OCI-M2 (cell line): ENCODE results near the gene MT1E.
"Not testable (repeated sequence)": the region's sequence is repeated elsewhere in the genome, so short reads cannot be mapped to it uniquely, and the experiment has no call there.

Experiments used
- DNase-seq: peaks from one replicate; lab custom pipeline; 2025; ENCODE audit not compliant: unreplicated experiment; lab: John Stamatoyannopoulos, UW

The MT1E gene

GRCh38 chr16:56625140-56625942 is at the start of gene MT1E:
TSS of gene MT1E (plus strand) at chr16:56625781. CDS start at chr16:56625852, 71 bp downstream.
- DNase-seq: no peak

- no peak for DNase-seq
These were observed 48.8 kb upstream of the MT1E start for GRCh38 chr16:56576585-56577299.

DNA sequence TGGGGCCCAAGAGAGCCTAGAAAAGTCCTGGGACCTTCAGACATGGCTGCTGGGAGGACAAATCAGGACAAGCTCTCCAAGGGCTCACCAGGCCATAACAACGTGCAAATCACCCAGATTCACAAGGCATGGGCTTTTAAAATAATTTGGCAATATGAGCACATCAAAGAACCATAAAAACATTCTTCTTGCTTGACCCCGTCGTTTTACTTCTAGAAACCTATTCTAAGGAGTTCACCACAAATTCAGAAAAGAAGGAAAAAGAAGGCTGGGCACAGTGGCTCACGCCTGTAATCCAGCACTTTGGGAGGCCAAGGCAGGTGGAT is 48.3 kb upstream of the MT1E start:
- DNase-seq: no peak

GRCh38 chr16:56580391-56581048 is 45.1 kb upstream of the MT1E start:
- DNase-seq: no peak

GRCh38 chr16:56582911-56583310 is 42.7 kb upstream of the MT1E start:
- DNase-seq: not testable (repeated sequence)

DNA sequence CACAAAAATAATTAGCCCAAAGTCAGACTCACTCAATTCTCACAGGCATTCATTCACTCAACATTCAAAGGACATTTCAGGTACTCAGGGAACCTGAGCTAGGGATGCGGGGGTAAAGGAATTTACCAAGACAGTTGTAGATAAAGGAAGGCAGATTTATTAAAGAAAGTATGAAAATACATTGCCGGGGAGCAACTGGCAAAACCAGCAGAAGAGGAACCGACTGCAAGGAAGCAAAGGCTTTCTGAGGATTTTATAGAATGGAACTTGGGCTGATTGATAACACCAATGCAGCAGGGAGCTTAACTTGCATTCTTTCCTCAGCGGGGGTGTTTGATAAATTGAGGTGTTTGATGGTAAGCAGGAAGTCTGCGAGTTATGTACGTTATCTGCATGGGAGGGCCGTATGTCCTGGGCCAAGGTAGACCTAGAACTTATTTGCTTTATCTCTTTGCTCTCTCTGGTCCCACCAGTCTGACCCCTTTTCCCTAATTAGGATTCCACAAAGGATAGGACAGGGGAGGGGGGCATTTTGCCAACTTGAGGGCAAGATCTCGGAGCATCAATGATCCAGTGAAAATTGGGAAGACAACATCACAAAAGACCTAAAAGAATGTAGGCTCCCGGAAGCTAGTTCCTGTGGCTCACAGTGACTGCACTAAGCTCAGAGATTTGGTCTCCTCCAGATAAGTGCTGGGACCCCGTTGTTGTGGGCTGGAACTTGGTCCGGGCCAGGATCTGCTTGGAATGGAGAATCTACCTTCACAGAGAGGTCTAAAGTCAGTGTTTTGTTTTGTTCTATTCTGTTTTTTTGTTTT is 42.0 kb upstream of the MT1E start:
- DNase-seq: no peak

GRCh38 chr16:56584276-56584675 is 41.3 kb upstream of the MT1E start:
- no peak for DNase-seq

DNA sequence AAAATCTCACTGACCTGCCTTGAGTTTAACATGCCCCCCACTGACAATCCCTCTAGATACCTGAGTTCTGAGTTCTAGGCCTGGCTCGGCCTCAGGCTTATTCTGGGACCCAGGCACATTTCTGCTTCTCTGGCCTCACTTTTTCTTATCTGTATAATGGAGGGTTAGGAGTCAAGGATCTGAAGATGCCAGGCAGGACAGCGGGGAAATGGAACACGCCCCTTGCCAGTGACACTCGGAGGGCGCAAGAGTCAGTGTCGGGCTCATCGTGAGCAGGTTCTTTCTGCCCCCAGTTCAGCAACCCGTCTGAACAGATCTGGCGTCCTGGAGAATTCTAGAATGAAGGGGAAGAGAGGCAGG is 36.8 kb upstream of the MT1E start:
- no peak for DNase-seq

DNA sequence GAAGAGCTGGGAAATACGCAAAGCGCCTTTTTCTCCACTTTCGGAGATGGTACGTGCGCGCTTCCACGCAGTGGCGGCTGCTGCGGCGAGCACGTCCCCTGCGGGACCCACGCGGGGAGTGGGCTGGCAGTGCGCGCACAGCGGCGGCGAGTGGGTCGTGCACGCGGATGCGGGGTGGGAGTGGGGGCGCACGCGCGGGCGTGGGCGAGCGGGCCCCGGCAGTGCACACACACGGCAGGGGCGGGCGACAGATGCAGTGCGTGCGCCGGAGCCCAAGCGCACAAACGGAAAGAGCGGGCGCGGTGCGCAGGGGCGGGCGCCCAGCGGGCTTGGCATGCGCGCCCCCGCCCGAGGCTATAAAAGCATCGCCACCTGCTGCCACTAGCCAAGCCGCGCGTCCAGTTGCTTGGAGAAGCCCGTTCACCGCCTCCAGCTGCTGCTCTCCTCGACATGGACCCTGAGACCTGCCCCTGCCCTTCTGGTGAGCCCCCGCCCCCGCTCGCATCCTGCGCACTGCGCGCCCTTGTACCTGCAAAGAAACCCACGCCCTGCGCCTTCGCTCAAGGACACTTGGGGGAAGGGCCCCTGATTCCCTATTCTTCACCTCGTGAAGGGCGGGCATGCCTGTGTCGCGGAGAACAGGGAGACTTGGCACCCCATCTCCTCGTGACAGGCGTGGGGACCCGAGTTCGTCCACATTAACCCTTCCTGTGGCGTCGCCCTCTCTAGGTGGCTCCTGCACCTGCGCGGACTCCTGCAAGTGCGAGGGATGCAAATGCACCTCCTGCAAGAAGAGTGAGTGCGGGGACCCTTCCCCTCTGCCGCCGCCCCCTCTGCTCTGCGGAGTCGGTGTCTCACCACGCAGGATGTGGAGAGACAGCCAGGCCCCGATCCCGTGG is 36.2 kb upstream of the MT1E start, which contains the start of gene MT3:
TSS of gene MT3 (plus strand) at position 388 of the 899 bp plus-strand sequence. CDS start at position 451, 63 bp downstream.
- no peak for DNase-seq

DNA sequence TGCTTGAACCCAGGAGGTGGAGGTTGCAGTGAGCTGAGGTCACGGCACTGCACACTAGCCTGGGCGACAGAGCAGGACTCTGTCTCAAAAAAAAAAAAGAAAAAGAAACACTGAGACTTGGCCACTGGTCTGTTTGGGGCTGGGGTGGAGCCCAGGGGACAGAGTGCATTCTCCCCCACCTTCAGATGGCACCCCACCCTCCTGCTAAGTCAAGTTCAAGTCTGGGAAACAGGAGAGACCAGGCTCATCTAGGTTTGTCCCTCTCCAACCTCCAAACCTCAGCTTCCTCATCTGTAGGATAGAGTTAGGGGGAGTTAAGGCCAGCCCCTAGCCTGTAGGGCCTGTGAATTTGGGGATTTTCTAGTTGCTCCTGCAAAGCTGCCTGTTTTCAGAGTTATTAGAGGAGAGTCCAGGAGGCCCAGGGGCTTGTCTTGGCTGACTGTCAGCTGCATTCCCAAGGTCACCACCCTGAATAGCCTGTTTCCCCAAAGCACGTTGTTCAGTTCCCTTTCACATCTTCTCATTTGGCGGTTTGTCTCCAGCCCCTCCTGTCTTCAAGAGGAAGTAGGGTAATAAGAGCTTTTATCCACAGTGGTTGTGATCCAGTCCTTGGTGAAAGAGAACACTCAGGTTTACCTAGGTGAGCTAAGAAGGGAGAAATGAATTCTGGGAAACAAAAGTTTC is 34.1 kb upstream of the MT1E start:
- DNase-seq: no peak

DNA sequence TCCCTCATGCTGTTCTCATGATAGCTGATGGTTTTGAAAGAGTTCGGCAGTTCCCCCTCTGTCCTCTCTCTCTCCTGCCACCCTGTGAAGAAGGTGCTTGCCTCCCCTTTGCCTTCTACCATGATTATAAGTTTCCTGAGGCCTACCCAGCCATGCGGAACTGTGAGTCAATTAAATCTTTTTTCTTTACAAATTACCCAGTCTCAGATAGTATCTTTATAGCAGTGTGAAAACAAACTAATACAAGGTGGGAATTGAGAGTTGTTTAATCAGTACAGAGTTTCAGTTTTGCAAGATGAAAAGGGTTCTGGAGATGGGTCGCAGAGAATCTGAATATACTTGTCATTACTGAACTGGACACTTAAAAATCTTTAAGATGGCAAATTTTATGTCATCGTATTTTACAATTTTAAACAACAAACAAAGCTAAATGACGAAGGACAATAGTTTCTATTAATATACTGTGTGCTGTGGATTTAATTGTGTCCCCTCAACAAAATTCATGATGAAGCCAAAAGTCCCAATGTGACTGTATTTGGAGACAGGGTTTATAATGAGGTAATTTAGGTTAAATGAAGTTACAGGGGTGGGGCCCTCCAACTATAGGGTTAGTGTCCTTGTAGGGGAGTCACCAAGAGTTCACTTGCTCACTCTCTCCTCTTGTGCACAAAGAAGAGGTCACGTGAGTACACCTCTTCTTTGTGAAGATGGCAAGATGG is 31.8 kb upstream of the MT1E start:
- DNase-seq: no peak

DNA sequence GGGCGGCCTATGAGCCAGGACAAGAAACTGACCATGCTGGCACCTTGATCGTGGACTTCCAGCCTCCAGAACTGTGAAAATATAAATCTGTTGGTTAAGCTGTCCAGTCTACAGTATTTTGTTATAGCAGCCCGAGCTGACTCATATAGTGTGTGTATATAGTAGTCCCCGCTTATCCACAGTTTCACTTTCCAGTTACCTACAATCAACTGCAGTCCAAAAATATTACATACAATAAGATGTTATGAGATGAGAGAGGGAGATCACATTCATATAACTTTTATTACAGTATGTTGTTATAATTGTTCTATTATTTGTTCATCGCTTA is 31.3 kb upstream of the MT1E start:
- DNase-seq: no peak

DNA sequence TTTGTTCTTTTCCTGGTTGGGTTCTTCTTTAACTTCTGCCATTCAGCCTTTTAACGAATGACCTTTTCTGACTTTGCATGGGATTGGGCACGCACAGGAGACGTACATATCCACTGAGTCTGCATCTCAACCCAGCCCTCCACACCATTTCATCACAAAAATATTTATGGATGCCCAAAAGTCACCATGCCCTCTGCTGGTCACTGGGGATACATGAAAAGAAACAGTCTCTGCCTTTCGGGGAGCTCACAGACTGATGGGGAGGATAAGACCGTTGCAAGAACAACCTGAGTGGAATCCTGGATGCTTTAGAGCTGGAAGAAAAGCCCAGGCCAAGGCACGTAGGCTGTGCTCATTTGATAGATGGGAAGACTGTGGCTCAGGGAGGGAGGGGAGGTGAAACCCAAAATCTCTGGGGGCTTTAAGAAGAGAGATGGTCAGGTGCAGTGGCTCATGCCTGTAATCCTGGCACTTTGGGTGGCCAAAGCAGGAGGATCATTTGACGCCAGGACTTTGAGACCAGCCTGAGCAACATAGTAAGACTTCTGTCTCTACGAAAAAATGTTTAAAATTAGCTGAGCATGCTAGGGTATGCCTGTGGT is 25.1 kb upstream of the MT1E start:
- no peak for DNase-seq

GRCh38 chr16:56601325-56601724 is 24.3 kb upstream of the MT1E start:
- DNase-seq: no peak

DNA sequence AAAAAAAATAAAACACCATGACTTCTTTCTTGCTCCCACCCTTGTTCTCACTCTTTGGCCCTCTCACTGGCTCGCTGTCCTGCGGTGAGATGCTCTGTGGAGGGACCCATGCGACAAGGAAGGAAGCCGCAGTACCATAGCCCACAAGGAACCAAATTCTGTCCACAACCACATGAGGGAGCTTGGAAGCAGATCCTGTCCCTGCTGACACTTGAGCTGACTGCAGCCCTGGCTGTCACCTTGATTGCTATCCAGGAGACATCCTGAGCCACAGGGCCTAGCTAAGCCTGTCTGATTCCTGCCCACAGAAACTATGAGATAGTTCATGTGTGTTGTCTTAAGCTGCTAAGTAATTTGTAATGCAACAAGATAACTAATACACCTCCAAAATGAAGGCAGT is 22.0 kb upstream of the MT1E start:
- DNase-seq: no peak

- no peak for DNase-seq
These were observed 20.6 kb upstream of the MT1E start for GRCh38 chr16:56604966-56605365.

GRCh38 chr16:56605475-56605874 is 20.1 kb upstream of the MT1E start:
- no peak for DNase-seq

GRCh38 chr16:56606071-56606475 is 19.5 kb upstream of the MT1E start:
- no peak for DNase-seq
